Stomach (tissue), 4 donors: ENCODE measurements around the gene CCN5.

ENCODE experiments used
- POLR2A ChIP-seq, 4 donors: fragments of 450-650 bp; IDR thresholded peaks; one replicate each; pipeline ENCODE4 v1.6.1; 2016; ENCODE audit warnings: antibody characterized with exemption in 4 of 4, control low read depth in 2 of 4, mild to moderate bottlenecking in 1 of 4, moderate library complexity in 1 of 4
- POLR2AphosphoS5 ChIP-seq, 3 donors: sonication (generic); formaldehyde crosslinking; IDR thresholded peaks; one replicate each; pipeline ENCODE4 v1.6.1; 2016; ENCODE audit warnings: antibody characterized with exemption in 3 of 3
- TF ChIP-seq, protein P1 (sequence below), 7 experiments: fragments of 450-650 bp in 4 of 7; fragments of 200-600 bp in 3 of 7; sonication (generic) in 3 of 7; IDR thresholded peaks; one replicate each; pipeline ENCODE4 v1.5.1; 2016 to 2019; ENCODE audit warnings: antibody characterized with exemption in 7 of 7, control low read depth in 2 of 7, mild to moderate bottlenecking in 1 of 7

DNA sequence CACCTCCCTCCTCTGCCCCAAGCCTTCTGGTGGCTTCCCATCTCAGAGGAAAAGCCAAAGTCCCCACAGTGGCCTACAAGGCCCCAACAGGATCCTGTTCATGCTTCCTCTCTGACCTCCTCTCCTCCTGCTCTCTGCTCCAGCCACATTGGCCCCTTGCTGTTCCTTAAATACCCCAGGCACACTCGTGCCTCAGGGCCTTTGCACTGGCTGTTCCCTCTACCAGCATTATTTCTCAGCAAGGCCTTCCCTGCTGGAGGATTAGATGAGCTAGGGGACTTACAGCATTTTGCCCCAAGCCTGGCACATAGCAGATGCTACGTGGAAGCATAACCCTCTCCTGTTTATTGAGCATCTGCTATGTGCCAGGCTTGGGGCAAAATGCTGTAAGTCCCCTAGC lies 7.8 kb downstream of the CCN5 start:
- TF ChIP-seq, protein P1, sequence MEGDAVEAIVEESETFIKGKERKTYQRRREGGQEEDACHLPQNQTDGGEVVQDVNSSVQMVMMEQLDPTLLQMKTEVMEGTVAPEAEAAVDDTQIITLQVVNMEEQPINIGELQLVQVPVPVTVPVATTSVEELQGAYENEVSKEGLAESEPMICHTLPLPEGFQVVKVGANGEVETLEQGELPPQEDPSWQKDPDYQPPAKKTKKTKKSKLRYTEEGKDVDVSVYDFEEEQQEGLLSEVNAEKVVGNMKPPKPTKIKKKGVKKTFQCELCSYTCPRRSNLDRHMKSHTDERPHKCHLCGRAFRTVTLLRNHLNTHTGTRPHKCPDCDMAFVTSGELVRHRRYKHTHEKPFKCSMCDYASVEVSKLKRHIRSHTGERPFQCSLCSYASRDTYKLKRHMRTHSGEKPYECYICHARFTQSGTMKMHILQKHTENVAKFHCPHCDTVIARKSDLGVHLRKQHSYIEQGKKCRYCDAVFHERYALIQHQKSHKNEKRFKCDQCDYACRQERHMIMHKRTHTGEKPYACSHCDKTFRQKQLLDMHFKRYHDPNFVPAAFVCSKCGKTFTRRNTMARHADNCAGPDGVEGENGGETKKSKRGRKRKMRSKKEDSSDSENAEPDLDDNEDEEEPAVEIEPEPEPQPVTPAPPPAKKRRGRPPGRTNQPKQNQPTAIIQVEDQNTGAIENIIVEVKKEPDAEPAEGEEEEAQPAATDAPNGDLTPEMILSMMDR (IDR thresholded peaks at IDR 0.05), result no peak
- TF ChIP-seq POLR2A (IDR thresholded peaks at IDR 0.05) (no peak), POLR2AphosphoS5 (IDR thresholded peaks at IDR 0.05) (no peak)
